K562 (cell line): ENCODE results near the gene ADD1. TPM values are rescaled to one million over a fixed set of nuclear protein-coding genes. Genes with fewer than 3 reads are reported as not detected.

Source experiments
- EGR1 ChIP-seq: fragments of 450-650 bp; conservative IDR thresholded peaks from 2 replicates; pipeline ENCODE4 v1.6.1; 2017; ENCODE audit warnings: mild to moderate bottlenecking
- ELF2 ChIP-seq: fragments of 250-450 bp; sonication (Bioruptor Pico); IDR thresholded peaks from 2 replicates; pipeline ENCODE4 v1.5.0; 2021; ENCODE audit warnings: mild to moderate bottlenecking
- KLF1 ChIP-seq: fragments of 450-650 bp; IDR thresholded peaks from 2 replicates; pipeline ENCODE4 v1.6.1; 2016; ENCODE audit warnings: missing genetic modification characterization, missing compliant biosample characterization
- PHF21A ChIP-seq: fragments of 450-650 bp; IDR thresholded peaks from 2 replicates; pipeline ENCODE4 v1.6.1; 2017; ENCODE audit warnings: low read depth, borderline replicate concordance
- RBM14 ChIP-seq: fragments of 200-400 bp; formaldehyde crosslinking; IDR thresholded peaks from 2 replicates; pipeline ENCODE4 v1.6.1; 2018; ENCODE audit warnings: low read depth, mild to moderate bottlenecking, low read length, moderate library complexity, borderline replicate concordance; ENCODE audit not compliant: insufficient read depth
- RBM34 ChIP-seq: fragments of 200-400 bp; formaldehyde crosslinking; IDR thresholded peaks from 2 replicates; pipeline ENCODE4 v1.6.1; 2018; ENCODE audit warnings: low read length, borderline replicate concordance; ENCODE audit not compliant: insufficient read depth
- SLC30A9 ChIP-seq: fragments of 250-450 bp; sonication (Bioruptor Pico); IDR thresholded peaks from 2 replicates; pipeline ENCODE4 v1.8.0; 2022; ENCODE audit warnings: mild to moderate bottlenecking, moderate library complexity
- ZFPM2 ChIP-seq: fragments of 250-450 bp; sonication (Bioruptor Pico); IDR thresholded peaks from 2 replicates; pipeline ENCODE4 v1.5.1; 2022; ENCODE audit warnings: mild to moderate bottlenecking
- ZNF3 ChIP-seq: fragments of 250-450 bp; sonication (Bioruptor Pico); IDR thresholded peaks from 2 replicates; pipeline ENCODE4 v1.5.0; 2021; ENCODE audit warnings: mild to moderate bottlenecking, moderate library complexity
- polyA plus RNA-seq, 8 experiments: library from polyadenylated mRNA; depleted of rRNA in 4 of 8; stranded (reverse) in 5 of 8; unstranded in 3 of 8; fragments of >200 nt; fragmentation: Nextera tagmentation in 2 of 8; fragmentation: Illumina TruSeq in 1 of 8; extraction: Ambion mirVana in 2 of 8; extraction: Trizol in 1 of 8; gene quantifications; 2 replicates each; pipeline versions ENCODE4 v1.2.1 to v1.2.3, GENCODE V29; 2011 to 2014; ENCODE audit warnings: inconsistent platforms in 1 of 8, missing spikeins in 1 of 8
- total RNA-seq, 7 experiments: library from RNA; depleted of rRNA in 6 of 7; stranded (reverse); fragments of >200 nt in 6 of 7; fragmentation: Illumina TruSeq in 2 of 7; extraction: Trizol in 2 of 7; gene quantifications; 2 replicates each; pipeline versions ENCODE4 v1.2.1 to v1.2.3, GENCODE V29; 2011 to 2021; ENCODE audit warnings: low replicate concordance in 1 of 7
- TF ChIP-seq, protein P1 (sequence below): fragments of 250-450 bp; sonication (Bioruptor Pico); IDR thresholded peaks from 2 replicates; pipeline ENCODE4 v1.4.0; 2020; ENCODE audit warnings: mild to moderate bottlenecking, moderate library complexity
- TF ChIP-seq, protein P2 (sequence below), 2 experiments: IDR thresholded peaks; 2 replicates each; pipeline ENCODE4 v1.6.1; 2011; ENCODE audit warnings: borderline replicate concordance in 1 of 2, control low read depth in 1 of 2, low read depth in 1 of 2, low read length in 1 of 2, mild to moderate bottlenecking in 1 of 2, mixed read lengths in 1 of 2, moderate library complexity in 1 of 2; ENCODE audit not compliant: insufficient read depth in 1 of 2, insufficient read length in 1 of 2, poor library complexity in 1 of 2, severe bottlenecking in 1 of 2; ENCODE audit errors: extremely low read depth in 1 of 2
- TF ChIP-seq, protein P3 (sequence below): fragments of 200-800 bp; sonication (Bioruptor generic); IDR thresholded peaks from 2 replicates; pipeline ENCODE4 v1.6.1; 2017; ENCODE audit warnings: missing genetic modification characterization, missing compliant biosample characterization
- TF ChIP-seq, protein P4 (sequence below): fragments of 250-450 bp; sonication (Bioruptor Pico); IDR thresholded peaks from 2 replicates; pipeline ENCODE4 v1.5.0; 2022; ENCODE audit warnings: mild to moderate bottlenecking
- TF ChIP-seq, protein P5 (sequence below): fragments of 250-450 bp; sonication (Bioruptor Pico); IDR thresholded peaks from 2 replicates; pipeline ENCODE4 v1.8.0; 2021; ENCODE audit warnings: mild to moderate bottlenecking, moderate library complexity

ADD1 gene
- total and polyA plus RNA-seq, 9 of the 15 experiments (the other 6 are each of a cell fraction or from before 2014, with no cell fraction given), result 17.5 to 153 (median 74.0) TPM

DNA sequence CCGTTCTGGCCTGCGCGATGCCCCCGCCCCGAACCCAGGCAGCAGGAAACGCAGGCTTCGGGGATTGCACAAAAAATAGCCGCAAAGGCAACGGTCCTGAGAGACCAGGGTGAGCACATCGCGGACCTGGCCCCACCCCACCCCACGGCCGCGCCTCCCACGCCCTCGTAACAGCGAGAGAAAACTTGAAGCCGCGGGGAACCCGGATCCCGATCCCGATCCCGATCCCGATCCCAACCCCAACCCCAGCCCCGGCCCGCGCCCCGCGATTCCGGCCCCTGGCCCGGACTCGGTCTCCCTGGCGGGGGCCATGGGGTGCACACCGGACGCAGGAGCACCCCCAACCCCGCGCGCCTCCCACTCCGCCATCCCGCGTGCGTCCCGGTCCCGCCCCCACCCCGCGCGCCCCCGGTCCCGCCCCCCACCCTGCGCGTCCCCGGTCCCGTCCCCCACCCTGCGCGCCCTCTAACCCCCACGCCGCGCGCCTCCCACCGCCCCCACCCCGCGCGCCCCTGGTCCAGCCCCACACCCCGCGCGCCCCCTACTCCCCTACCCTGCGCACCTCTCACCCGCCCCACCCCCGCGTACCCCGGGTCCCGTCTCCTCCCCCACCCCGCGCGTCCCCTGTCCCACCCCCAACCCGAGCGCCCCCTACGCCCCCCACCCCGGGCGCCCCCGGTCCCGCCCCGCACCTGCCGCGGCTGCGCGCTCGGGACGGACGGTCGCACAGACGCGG is 90.6 kb downstream of the ADD1 start (continued):
- TF ChIP-seq, protein P1, sequence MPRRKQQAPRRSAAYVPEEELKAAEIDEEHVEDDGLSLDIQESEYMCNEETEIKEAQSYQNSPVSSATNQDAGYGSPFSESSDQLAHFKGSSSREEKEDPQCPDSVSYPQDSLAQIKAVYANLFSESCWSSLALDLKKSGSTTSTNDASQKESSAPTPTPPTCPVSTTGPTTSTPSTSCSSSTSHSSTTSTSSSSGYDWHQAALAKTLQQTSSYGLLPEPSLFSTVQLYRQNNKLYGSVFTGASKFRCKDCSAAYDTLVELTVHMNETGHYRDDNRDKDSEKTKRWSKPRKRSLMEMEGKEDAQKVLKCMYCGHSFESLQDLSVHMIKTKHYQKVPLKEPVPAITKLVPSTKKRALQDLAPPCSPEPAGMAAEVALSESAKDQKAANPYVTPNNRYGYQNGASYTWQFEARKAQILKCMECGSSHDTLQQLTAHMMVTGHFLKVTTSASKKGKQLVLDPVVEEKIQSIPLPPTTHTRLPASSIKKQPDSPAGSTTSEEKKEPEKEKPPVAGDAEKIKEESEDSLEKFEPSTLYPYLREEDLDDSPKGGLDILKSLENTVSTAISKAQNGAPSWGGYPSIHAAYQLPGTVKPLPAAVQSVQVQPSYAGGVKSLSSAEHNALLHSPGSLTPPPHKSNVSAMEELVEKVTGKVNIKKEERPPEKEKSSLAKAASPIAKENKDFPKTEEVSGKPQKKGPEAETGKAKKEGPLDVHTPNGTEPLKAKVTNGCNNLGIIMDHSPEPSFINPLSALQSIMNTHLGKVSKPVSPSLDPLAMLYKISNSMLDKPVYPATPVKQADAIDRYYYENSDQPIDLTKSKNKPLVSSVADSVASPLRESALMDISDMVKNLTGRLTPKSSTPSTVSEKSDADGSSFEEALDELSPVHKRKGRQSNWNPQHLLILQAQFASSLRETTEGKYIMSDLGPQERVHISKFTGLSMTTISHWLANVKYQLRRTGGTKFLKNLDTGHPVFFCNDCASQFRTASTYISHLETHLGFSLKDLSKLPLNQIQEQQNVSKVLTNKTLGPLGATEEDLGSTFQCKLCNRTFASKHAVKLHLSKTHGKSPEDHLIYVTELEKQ, result no peak
- TF ChIP-seq, protein P2, sequence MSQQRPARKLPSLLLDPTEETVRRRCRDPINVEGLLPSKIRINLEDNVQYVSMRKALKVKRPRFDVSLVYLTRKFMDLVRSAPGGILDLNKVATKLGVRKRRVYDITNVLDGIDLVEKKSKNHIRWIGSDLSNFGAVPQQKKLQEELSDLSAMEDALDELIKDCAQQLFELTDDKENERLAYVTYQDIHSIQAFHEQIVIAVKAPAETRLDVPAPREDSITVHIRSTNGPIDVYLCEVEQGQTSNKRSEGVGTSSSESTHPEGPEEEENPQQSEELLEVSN (IDR thresholded peaks at IDR 0.05; ENCODE audit: borderline replicate concordance in 1 of 2, extremely low read depth in 1 of 2, insufficient read depth in 1 of 2, insufficient read length in 1 of 2, low read depth in 1 of 2, low read length in 1 of 2, poor library complexity in 1 of 2, severe bottlenecking in 1 of 2), result peak in 1 of 2 experiments; percentile 40
- TF ChIP-seq, protein P3, sequence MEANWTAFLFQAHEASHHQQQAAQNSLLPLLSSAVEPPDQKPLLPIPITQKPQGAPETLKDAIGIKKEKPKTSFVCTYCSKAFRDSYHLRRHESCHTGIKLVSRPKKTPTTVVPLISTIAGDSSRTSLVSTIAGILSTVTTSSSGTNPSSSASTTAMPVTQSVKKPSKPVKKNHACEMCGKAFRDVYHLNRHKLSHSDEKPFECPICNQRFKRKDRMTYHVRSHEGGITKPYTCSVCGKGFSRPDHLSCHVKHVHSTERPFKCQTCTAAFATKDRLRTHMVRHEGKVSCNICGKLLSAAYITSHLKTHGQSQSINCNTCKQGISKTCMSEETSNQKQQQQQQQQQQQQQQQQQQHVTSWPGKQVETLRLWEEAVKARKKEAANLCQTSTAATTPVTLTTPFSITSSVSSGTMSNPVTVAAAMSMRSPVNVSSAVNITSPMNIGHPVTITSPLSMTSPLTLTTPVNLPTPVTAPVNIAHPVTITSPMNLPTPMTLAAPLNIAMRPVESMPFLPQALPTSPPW (CRISPR knock-in tag), result peak; percentile 69
- TF ChIP-seq, protein P4, sequence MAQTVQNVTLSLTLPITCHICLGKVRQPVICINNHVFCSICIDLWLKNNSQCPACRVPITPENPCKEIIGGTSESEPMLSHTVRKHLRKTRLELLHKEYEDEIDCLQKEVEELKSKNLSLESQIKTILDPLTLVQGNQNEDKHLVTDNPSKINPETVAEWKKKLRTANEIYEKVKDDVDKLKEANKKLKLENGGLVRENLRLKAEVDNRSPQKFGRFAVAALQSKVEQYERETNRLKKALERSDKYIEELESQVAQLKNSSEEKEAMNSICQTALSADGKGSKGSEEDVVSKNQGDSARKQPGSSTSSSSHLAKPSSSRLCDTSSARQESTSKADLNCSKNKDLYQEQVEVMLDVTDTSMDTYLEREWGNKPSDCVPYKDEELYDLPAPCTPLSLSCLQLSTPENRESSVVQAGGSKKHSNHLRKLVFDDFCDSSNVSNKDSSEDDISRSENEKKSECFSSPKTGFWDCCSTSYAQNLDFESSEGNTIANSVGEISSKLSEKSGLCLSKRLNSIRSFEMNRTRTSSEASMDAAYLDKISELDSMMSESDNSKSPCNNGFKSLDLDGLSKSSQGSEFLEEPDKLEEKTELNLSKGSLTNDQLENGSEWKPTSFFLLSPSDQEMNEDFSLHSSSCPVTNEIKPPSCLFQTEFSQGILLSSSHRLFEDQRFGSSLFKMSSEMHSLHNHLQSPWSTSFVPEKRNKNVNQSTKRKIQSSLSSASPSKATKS (CRISPR knock-in tag), result no peak
- TF ChIP-seq ZNF3 (CRISPR knock-in tag) (no peak), RBM34 (no peak), RBM14 (0 out of 2 replicates have a peak, but pooled peaks have one; percentile 8), KLF1 (tag) (no peak), EGR1 (peak; percentile 50), ELF2 (CRISPR knock-in tag) (no peak), SLC30A9 (CRISPR knock-in tag) (no peak), ZFPM2 (CRISPR knock-in tag) (no peak), PHF21A (no peak)
- TF ChIP-seq, protein P5, sequence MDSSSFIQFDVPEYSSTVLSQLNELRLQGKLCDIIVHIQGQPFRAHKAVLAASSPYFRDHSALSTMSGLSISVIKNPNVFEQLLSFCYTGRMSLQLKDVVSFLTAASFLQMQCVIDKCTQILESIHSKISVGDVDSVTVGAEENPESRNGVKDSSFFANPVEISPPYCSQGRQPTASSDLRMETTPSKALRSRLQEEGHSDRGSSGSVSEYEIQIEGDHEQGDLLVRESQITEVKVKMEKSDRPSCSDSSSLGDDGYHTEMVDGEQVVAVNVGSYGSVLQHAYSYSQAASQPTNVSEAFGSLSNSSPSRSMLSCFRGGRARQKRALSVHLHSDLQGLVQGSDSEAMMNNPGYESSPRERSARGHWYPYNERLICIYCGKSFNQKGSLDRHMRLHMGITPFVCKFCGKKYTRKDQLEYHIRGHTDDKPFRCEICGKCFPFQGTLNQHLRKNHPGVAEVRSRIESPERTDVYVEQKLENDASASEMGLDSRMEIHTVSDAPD (CRISPR knock-in tag), result no peak
